GM21360 (cell line): ENCODE results near the gene SOS1.
"Not testable (repeated sequence)": the region's sequence is repeated elsewhere in the genome, so short reads cannot be mapped to it uniquely, and the experiment has no call there.

Experiments
- ATAC-seq: cut with Tn5 transposase; IDR thresholded peaks from one replicate; pipeline ENCODE4 v1.9.1; 2021; ENCODE audit warnings: mild to moderate bottlenecking, moderate library complexity; ENCODE audit not compliant: unreplicated experiment

SOS1 gene

DNA sequence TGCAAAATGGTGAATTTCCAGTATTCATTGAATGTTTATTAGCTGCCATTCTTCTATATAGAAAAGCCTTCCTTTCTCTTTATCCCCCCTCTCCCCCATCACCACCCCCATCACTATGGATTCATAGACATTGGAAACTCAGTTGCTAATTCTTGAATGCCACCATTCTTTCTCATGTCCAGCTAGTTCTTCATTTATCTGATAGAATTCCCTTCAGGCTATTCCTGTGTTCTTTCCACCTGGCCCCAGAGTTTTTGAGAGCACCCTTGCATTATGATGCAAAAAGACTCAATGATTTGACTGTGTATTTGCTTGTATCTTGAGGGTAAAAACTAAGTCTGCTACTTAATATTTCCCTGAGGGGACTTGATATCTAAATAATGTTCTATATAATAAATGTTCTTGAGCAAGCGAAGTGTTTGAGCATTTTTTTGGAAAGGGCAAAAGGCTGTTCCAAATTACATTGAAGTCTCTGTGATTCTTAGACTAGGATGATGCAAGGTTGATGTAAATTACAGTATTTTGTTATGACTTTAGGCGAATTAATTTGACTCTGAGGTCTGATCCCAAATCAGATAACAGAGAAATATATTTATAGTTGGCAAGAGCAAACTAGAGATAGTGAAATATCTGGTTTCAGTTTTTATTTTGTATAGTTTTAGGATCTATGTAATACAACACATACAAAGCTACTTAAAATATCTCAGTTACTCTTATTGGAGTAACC lies 18.8 kb upstream of the SOS1 start:
- ATAC-seq = no peak

DNA sequence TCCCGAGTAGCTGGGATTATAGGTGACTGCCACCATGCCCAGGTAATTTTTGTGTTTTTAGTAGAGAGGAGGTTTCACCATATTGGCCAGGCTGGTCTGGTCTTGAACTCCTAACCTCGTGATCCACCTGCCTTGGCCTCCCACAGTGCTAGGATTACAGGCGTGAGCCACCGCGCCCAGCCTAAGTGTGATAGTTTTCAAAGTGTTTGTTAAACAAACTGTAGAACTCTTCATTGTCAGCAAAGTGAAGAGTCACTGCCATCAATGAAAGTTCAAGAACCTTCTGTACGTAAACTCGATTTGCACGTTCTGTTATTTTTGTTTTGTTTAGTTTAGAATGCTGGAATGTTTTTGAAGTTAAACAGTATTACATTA lies 18.0 kb upstream of the SOS1 start:
- ATAC-seq = no peak

DNA sequence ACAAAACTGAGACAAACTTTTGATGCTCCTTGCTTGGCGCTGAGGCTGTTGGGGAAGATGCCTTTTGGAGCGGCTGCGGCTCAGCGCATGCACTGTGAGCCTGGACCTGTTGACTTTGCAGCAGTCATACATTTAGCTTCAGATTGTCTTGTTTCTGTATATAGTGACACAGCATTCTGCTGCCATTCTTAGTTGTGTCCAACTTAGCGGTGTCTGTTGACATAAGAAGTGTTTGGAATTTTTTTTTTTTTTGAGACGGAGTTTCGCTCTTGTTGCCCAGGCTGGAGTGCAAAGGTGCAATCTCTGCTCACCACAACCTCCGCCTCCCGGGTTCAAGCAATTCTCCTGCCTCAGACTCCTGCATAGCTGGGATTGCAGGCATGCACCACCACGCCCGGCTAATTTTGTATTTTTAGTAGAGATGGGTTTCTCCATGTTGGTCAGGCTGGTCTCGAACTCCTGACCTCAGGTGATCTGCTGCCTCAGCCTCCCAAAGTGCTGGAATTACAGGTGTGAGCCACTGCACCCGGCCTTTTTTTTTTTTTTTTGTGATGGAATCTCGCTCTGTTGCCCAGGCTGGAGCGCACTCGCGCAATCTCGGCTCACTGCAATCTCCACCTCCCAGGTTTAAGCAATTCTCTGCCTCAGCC lies 17.5 kb upstream of the SOS1 start:
- not testable (repeated sequence) for ATAC-seq

DNA sequence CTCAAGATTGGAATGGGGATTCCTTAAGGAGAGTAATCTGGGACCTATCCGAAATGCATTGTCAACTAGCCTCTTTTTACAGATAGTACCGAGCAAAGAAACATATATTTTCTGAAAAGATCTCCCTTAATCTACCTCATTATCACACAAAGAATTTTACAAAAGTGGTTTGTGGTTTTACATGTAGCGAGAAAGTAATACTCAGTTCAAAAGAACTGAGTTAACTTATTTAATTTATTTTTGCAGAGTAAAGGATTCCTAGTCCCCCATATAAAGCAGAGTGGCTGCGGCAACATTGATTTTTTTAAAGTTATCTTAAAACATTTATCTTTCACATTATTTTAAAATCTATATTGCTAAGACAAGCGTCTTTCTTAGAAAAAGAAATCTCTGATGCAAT lies 15.9 kb upstream of the SOS1 start:
- no peak for ATAC-seq

DNA sequence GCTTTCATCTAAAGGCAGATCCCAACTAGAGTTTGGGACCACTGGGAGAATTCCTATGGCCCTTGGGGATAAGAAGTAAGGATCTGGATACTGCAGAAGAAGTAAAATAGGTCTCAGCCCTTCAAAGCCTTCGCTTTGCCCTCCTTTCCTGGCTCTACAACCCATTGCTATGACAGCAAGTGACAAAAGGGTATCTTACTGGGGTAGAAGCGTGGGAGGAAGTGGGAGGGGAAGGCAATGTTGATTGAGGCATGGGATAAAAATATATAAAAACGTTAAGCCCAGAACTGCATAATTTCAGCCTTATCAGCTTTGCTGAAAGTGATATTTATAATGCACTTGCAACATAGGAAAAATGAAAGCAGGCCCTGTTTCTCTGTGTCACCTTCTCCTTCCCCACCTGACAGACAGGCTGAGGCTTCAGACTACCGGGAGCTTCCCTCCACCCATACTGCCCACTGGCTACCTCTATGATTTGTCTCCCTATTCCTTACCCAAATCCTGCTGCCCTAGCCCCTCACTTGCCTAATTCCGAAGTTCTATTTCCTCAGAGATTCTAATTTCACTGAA lies 14.9 kb upstream of the SOS1 start:
- no peak for ATAC-seq

DNA sequence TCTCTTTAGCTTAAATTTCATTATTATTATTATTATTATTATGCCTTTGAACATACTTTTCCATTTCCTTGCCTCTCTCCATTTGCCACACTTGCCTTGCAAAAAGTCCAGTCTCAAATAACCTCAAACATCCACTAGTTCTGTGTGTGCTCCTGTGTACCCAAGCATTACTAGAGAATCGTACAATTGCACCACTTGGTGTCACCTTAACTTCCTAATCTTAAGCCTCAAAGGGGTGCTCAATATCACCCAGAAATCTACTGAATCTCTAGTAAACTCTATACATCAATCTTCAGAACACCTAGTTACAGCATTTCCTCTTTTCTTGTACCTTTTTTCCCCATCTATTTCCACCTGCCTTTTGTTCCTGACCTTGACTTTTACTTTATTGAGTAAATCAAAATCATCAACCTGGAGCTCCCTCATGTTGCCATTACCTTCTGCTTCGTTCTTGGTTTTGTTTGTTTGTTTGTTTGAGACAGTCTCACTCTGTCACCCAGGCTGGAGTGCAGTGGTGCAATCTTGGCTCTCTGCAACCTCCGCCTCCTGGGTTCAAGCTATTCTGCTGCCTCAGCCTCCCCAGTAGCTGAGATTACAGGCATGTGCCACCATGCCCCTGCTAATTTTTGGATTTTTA lies 12.5 kb upstream of the SOS1 start:
- no peak for ATAC-seq

DNA sequence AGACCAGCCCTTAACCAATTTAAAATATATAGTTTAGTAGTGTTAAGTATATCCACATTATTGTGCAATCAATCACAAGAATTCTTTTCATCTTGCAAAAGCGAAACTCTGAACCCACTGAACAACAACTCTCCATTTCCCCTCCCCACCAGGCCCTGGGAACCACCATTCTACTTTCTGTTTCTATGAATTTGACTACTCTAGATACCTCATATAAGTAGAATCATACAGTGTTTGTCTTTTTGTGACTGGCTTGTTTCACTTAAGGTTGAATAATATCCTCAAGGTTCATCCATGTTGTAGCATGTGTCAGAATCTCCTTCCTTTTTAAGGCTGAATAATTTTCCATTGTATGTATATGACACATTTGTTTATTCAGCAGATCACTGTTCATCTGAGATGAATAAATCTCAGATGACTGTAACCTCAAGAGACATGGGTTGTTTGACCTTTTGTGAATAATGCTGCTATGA lies 8.1 kb upstream of the SOS1 start:
- ATAC-seq = peak; percentile 41

DNA sequence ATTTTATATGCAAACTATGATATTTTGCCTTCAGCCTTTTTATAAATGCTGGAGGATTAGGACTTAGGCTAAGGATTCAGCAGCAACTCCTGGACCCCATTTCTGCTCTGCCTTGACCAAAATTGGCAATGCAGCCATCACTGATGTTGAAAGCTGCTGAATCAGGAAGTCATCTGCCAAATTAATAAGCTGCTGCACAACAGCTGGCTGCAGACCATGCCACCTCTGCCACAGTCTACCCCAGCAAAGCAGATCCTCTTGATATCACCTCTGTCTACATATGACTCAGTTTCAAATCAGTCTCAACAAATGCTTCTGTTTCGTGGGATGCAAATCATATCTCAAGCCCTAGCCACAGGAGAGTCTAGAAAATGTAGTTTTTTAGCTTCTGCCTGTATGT lies 7.1 kb upstream of the SOS1 start:
- peak; percentile 41 for ATAC-seq

DNA sequence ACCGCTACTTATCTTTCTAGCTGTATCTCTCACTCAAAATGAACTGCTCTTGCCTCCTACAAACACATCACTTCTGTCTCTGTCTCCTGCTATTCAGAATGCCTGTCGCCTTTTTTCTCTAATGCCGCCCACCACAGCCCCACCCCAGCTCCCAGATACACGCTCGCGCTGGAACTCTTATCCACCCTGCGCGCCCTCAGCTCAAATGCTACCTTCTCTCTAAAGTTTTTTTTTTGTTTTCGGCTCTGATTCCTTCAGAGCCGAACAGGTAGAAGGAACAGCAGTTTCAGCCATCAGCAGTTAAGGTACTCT lies 3.9 kb upstream of the SOS1 start:
- ATAC-seq = no peak

DNA sequence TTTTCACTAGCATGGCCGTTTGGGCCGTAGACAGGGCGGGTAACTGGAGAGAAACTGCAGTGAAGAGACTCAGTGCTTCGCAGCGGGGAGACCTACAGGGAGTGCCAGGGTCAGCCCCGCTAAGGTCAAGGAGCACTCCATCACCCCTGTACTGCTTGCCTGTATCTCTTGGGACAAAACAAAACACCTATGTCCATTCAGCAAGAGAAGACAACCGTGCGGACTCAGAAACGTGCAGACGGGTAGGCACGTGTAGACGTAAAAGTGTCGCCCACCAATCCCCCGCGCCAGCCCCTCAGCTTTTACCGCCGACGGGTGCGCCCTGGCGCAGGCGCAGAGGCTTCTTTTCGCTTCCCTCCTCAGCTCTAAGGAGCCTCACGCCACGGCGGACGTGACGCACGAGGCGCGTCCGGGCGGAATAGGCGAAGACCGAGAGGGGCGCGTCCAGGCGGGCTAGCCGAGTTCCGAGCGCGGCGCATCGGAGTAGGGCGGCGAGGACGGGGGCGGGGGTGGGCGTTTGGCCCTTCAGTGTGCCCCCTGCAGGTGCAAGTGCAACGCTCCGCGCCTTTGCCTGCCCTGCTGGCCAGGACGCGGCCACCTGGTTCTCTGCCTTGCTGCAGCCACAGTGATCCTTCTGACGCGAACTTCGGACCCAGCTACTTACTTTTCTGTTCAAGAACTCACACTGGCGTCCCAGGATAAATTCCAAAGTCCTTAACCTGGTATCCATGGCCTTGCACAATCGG lies 3.3 kb upstream of the SOS1 start:
- ATAC-seq = peak; percentile 56

DNA sequence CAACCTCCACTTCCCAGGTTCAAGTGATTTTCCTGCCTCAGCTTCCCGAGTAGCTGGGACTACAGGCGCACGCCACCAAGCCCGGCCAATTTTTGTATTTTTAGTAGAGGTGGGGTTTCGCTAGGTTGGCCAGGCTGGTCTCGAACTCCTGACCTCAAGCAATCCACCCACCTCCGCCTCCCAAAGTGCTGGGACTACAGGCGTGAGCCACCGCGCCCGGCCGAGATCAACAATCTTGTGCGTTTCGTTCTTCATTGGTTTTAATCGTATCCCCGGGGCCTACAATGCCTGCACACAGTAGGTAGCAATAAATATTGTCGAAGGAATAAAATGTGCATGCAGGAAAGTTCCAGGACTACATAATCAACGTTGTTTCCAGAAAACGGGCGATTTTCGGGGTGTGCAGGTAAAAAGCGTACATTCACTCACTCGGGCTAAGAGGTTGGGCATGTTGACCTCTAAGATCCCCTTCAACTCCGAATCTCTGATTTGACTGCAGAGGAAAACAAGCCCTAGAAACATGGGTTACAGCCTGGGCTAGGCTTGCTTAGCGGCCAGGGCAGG lies 2.7 kb upstream of the SOS1 start:
- no peak for ATAC-seq

DNA sequence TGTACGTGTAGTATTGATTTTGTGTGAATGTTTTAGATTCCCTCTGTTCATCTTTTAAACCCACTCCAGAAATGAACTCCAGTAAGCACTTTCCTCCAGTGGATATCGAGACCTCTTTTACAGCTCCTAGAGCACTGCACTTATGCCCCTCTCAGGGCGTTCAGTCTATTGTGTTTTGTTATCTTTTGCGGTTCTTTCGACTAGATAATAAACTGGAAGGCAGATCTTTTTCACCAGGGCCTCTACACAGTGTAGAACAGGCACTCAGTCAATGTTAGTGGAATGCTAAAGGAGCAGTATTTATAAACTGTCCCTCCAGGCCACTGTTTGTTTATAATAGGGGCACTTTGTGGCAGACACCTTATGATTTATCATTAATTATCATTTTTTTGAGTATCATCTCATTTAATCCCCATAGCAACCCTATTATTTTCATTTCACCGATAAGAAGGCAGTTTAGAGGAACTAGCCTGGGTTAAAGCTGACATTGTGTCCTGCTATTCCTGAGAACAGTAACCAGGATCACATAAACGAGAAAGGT lies 742 bp upstream of the SOS1 start:
- no peak for ATAC-seq

DNA sequence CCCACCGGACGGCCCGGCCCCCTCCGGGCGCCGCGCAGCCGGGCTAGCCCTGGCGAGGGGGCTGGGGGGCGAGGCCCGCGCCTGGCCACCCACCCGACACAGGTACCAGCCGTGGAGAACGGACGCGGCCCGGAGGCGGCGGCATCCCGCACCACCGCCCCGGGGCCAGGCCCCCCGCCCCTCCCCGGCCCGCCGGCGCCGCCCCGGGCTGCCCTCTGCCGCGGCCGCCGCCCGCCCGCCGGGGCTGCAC lies 405 bp downstream of the SOS1 start:
- ATAC-seq = peak; percentile 17

DNA sequence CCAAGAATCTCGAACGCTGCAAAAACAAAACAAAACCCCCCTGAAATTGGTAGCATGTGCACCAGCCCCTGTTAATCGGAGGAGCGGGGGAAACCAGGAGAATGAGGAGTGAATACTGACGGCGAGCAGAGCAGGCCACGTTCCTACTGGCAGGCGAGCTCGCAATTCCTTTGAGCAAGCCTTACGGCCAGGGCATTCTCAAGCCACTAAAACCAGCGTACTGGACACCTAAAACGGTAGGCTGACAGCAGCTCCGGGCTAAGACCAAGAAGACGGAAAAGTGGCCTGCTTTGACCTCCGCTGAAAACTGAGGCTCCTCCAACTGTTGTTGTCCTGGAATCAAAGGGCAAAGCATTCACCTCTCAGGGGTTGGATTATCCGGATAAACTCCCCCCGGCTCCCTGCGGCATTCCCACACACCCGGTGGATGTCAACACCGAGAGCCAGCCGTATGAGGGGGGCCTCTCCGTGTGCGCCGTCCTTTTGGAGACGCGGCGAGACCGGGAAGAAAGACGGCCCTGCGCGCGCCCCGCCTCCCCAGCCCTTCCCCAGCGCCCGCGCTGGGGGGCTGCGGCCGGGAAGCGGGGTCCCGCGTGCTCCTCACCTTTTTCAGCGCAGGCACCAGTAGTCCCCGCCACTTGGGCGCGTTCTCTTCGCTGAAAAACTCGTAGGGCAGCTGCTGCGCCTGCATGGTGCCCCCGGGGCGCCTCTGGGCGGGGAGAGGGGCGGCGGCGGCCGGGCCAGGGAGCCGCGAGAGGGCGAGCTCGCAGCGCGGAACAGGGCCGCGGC lies 925 bp downstream of the SOS1 start:
- peak; percentile 34 for ATAC-seq

DNA sequence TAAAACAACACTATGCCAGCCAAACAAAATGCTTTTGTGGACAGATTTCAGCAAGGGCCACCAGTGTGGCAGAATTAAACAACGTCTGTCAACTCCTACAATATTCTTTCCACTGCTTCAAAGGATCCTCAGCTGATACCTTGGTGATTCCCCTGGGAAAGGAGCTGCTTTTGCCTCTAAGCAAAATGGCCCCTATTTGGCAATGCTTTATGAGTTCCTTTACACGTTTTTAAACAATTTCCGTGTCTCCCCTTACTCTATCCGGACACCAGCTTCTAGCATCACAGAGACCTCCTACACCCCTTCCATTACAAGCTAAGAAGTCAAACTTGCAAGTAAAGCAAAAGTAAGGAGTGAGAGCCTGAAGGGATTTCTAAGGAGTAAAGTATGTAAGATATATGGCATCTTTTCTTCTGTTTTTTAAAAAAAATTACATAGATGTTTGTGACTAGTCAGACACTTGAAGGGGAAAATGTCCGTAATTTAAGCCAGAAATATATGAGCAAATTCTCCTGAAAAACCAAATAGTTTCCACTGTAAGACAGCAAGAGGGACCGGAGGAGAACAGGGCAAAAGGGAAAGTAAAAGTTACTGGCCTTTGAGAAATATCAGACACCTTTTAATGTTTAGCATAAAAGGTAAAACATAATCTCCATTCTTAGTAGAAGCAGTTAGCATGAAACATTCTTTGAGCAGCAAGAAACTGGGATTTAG lies 1.9 kb downstream of the SOS1 start:
- no peak for ATAC-seq

DNA sequence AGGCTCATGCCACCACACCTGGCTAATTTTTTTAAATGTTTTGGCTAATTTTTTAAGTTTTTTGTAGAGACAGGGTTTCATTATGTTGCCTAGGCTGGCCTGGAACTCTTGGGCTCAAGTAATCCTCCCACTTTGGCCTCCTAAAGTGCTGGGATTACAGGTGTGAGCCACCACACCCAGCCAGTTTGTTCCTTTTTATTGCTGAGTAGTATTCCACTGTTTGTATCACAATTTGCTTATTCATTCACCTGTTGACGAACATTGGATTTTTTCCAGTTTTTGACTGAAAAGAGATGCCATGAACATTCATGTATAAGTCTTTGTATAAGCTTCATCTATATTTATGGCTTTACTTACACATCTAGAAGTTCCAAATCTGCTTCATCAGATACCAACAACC lies 5.3 kb downstream of the SOS1 start:
- no peak for ATAC-seq

DNA sequence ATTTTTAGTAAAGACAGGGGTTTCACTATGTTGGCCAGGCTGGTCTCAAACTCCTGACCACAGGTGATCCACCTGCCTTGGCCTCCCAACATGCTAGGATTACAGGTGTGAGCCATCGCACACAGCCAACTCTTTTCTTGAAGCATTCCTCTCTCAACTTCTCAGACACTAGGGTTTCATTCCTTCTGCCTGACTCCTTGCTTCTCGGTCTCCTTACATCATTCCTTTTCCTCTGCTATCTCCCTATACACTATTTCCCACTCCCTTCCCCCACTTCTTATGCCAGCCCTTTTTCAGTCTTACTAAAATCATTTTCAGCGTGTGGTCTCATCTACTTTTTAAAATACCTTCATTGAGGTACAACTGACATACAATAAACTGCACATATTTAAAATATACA lies 6.1 kb downstream of the SOS1 start:
- no peak for ATAC-seq

DNA sequence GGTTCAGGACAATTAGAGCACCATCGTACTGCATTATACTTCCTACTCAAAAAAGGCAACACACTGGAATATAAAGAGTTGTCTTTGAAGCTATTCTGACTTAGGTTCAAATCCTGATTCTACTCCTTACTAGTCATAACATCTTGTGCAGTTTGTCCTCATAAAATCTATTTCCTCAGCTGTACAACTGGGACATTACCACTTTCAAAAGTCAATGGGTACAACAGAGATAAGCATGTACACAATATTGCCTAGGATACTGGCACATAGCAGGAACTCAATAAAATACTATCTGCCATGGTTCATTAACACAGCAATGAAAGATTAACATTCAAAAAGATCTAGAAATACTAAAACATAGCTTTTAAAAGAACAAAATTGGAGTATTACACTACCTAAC lies 11.3 kb downstream of the SOS1 start:
- ATAC-seq = no peak

DNA sequence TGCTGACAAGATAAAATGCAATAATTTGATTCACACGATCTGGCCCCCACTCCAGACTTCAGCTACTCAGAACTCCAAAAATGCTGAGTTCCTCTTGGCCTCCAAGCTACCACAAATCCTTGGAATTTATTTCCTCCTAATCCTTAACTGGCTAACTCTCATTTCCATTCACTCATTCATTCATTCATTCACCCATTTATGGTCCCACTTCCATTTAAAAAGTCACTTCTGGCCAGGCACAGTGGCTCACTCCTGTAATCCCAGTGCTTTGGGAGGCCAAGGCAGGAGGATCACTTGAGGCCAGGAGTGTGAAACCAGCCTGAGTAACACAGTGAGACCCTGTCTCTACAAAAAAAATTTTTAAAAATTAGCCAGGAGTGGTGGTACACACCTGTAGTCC lies 12.5 kb downstream of the SOS1 start:
- ATAC-seq = no peak
